Renal pelvis (tissue), 12 donors: ENCODE measurements around the gene KLK10. TPM values are rescaled to one million over a fixed set of nuclear protein-coding genes. Genes with fewer than 3 reads are reported as not detected.

ENCODE experiments used
- DNase-seq: peaks from one replicate; pipeline ENCODE4 v3.0.0-alpha.2; 2013
- long read RNA-seq, 16 experiments: transcript quantifications; one replicate each; lab custom pipeline, GENCODE V29; 2026
- polyA plus RNA-seq, 3 donors: library from polyadenylated mRNA; unstranded; fragments of 120-200 nt; gene quantifications; one replicate each; pipeline ENCODE4 v1.2.1, GENCODE V29; 2013; ENCODE audit not compliant: insufficient read length in 3 of 3

KLK10 gene
- polyA plus RNA-seq: under 1 TPM; 0.16 to 0.36 (median 0.24) TPM
- long read RNA-seq, donor 1: 0 reads
- long read RNA-seq, donor 2: 0 reads
- long read RNA-seq, donor 3: 0 reads
- long read RNA-seq, donor 4: 0 reads
- long read RNA-seq, donor 5: 0 reads
- long read RNA-seq, donor 6: 0 reads
- long read RNA-seq, donor 7: 0 reads
- long read RNA-seq, donor 8: 0 reads
- long read RNA-seq, donor 9, partial matches to known transcripts: 0 of 1 reads
- long read RNA-seq, donor 9, other reads (novel, unspliced or antisense): 0 of 1 reads
- long read RNA-seq, donor 10: 0 reads
- long read RNA-seq, donor 11: 0 reads
- long read RNA-seq, donor 12: 0 reads
- long read RNA-seq, donor 13: 0 reads
- long read RNA-seq, donor 14: 0 reads
- long read RNA-seq, donor 15, partial matches to known transcripts: 0 of 1 reads
- long read RNA-seq, donor 15, other reads (novel, unspliced or antisense): 0 of 1 reads
- long read RNA-seq, donor 16: 0 reads

GRCh38 chr19:51019544-51019925, at the start of gene KLK10:
Gene KLK10, minus strand, starts transcription at chr19:51019709. Its CDS starts 579 bp downstream, at chr19:51019130.
- no peak for DNase-seq

GRCh38 chr19:51066393-51067186, 47.1 kb upstream of the KLK10 start:
- DNase-seq: no peak

- DNase-seq: no peak
These were observed 45.9 kb upstream of the KLK10 start for GRCh38 chr19:51065221-51065960.

- DNase-seq: no peak
These were observed 45.2 kb upstream of the KLK10 start, which contains the start of gene KLK13 for GRCh38 chr19:51064534-51065220. Gene KLK13, minus strand, starts transcription at chr19:51065092. Its CDS starts 25 bp downstream, at chr19:51065067.

GRCh38 chr19:51063664-51064063, 44.2 kb upstream of the KLK10 start:
- DNase-seq: no peak

GRCh38 chr19:51060973-51061372, 41.5 kb upstream of the KLK10 start:
- no peak for DNase-seq

- no peak for DNase-seq
These were observed 40.8 kb upstream of the KLK10 start for GRCh38 chr19:51060336-51060735.

GRCh38 chr19:51059715-51060114, 40.2 kb upstream of the KLK10 start:
- DNase-seq: no peak

GRCh38 chr19:51055866-51056265, 36.4 kb upstream of the KLK10 start:
- no peak for DNase-seq

GRCh38 chr19:51047031-51047335, 27.5 kb upstream of the KLK10 start:
- no peak for DNase-seq

- no peak for DNase-seq
These were observed 24.8 kb upstream of the KLK10 start for GRCh38 chr19:51044327-51044726.

- no peak for DNase-seq
These were observed 24.0 kb upstream of the KLK10 start for GRCh38 chr19:51043497-51043896.

GRCh38 chr19:51040151-51040550, 20.6 kb upstream of the KLK10 start:
- DNase-seq: no peak

- DNase-seq: no peak
These were observed 17.0 kb upstream of the KLK10 start for GRCh38 chr19:51036519-51036918.

- no peak for DNase-seq
These were observed 15.2 kb upstream of the KLK10 start, which contains the start of gene KLK12 for GRCh38 chr19:51034704-51035103. Gene KLK12, minus strand, starts transcription at chr19:51035002. Its CDS starts 381 bp downstream, at chr19:51034621.

- DNase-seq: no peak
These were observed 12.3 kb upstream of the KLK10 start for GRCh38 chr19:51031880-51032225.

GRCh38 chr19:51031220-51031879, 11.8 kb upstream of the KLK10 start:
- no peak for DNase-seq

- DNase-seq: no peak
These were observed 11.1 kb upstream of the KLK10 start for GRCh38 chr19:51030631-51031030.

GRCh38 chr19:51029718-51030117, 10.2 kb upstream of the KLK10 start:
- no peak for DNase-seq

GRCh38 chr19:51027873-51028272, 8.4 kb upstream of the KLK10 start:
- no peak for DNase-seq
